ENCODE results near the gene FTO.

The FTO gene

DNA sequence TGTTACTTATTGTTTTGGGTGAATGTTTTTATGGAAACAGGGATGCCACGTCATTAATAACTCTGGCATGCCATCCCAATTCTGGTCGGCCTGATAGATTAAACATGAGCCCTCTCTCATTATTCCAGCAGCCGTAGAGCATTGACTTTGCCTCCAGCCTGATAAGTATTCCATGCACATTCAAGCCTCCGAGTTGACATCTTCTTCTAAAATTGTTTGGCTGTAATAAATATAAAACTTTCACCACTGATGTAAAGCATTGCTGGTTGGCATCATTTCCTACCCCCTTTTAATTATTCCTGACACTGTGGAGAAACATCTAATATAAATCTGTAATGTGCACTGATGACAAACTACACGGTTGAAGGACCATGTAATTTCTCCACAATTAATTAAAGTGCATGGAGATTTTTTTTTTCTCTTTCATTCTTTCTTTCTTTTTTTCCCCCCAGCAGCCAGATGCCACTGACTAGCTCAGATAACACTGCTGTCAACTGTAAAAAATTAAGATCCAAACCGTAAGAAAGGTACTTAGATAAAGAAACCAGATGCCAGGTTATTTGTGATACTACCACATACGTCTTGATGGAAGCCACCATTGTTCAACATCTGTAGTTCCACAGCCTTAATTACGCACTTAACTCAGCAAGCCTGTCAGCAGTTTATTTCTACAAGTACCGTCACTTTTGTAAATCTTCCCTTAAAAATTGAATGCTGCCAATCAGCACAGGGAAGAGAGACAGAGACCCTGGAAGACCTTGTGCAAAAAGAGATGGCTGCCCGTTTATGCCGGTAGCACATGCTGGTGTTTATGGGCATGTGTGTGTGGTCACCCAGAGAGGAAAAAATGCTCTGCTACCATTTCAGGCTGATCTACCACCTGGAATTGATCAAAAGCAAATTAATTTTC is 344.9 kb downstream of the FTO start:
- DNase-seq (ENCODE audit: extremely low read depth, low read depth), result peak; percentile 16
- no peak overlapping the region for H3K4me3 ChIP-seq (replicated peaks; ENCODE audit: low read depth, low read length)
- TF ChIP-seq, protein P1, sequence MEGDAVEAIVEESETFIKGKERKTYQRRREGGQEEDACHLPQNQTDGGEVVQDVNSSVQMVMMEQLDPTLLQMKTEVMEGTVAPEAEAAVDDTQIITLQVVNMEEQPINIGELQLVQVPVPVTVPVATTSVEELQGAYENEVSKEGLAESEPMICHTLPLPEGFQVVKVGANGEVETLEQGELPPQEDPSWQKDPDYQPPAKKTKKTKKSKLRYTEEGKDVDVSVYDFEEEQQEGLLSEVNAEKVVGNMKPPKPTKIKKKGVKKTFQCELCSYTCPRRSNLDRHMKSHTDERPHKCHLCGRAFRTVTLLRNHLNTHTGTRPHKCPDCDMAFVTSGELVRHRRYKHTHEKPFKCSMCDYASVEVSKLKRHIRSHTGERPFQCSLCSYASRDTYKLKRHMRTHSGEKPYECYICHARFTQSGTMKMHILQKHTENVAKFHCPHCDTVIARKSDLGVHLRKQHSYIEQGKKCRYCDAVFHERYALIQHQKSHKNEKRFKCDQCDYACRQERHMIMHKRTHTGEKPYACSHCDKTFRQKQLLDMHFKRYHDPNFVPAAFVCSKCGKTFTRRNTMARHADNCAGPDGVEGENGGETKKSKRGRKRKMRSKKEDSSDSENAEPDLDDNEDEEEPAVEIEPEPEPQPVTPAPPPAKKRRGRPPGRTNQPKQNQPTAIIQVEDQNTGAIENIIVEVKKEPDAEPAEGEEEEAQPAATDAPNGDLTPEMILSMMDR (IDR thresholded peaks at IDR 0.05; ENCODE audit: low read depth, low read length, missing control alignments), result no peak

DNA sequence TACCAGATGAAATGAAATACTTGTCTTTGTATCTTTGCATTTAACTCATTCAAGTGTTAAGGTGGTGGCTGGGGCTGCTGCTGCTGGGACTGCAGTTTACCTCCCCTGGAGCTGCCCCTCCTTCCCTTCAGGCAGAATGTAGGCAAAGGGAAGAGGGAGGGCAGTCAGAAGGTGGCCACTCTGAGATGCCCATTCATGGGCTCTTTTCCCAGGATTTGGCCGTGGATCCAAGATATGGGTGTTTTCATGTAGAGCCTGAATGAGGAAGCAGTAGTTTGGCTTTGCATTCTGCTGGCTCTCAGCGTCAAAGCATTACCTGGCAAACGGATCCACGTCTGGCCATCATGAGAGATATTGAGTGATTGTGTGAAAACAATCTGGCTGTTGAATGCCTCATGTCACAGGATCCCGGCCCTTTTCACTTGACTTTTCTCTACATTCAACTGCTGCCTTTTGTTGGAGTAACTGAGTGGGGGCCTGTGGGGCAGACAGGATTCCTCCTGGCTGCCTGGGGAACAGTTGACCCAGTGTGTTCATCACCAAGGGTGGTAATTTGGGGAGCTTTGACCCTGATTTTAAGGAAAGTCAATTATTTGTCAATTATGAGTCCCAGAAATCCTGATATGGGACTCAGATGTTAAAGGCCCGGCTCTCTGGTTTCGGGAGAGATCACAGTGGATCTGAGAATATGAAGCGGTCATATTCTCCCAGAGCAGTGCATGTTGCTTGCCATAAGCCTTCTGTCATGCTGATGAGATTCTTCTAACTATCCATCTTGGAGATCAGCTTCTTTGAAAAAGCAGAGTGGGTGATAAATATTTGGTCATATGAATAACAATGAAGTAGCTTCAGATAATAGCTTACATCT is 345.9 kb downstream of the FTO start:
- H3K4me3 ChIP-seq (replicated peaks; ENCODE audit: low read depth, low read length), result no peak overlapping the region
- TF ChIP-seq, protein P1 (IDR thresholded peaks at IDR 0.05; ENCODE audit: low read depth, low read length, missing control alignments), result no peak
- no peak for DNase-seq (ENCODE audit: extremely low read depth, low read depth)

DNA sequence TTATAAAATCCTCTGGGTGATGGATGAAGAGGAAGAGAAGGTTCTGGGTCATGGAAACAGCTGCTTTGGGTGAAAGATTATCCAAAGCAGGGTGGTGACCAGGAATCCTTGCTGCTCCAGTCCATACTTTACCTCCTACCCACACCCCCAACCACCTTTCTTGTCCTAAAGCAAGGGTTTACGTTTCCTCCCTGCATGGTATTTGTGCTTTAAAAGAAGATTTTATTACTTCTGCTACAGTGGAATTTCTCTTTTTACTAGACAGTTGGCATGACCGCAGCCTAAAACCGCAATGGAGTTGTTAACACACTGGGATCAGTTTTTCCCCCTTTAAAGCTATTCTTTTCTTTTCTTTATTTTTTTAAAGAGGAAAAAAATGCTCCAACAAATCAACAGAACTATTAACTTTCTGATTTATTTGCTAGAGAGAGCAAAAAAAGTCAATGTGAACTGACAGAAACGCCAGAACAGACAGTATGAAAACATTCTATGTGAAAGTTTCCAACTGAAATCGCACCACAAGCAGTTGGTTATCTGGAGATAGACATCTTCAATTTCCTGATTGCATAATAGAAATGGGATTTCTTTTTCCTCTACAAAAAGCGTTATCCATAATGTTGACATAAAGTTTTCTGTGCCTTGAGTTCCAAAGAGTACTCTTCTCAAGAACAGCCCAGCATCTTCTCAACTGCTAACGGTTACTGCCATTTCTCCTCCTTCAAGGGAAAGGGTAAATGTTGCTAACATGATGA is 346.7 kb downstream of the FTO start:
- TF ChIP-seq, protein P1 (IDR thresholded peaks at IDR 0.05; ENCODE audit: low read depth, low read length, missing control alignments), result no peak
- DNase-seq (ENCODE audit: extremely low read depth, low read depth), result no peak
- H3K4me3 ChIP-seq (replicated peaks; ENCODE audit: low read depth, low read length), result no peak overlapping the region

DNA sequence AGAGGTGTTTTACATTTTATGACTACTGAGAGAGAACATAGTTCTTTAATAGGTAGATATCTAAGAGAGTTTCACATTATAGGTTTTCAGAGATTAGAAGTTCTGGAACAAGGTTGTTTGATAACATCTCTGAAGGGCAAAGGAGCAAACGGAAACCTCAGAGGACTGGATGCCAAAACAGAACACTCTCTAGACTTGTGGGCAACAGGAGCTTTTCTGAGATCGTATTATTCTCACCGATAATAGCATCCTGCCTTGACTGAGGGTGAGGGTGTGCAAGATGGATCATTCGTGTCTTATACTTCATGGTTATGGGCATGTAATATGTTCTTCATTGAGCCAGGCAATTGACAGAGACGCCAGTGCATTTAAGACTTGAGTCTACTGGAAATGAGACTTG is 347.9 kb downstream of the FTO start:
- no peak overlapping the region for H3K4me3 ChIP-seq (replicated peaks; ENCODE audit: low read depth, low read length)
- DNase-seq (ENCODE audit: extremely low read depth, low read depth), result no peak
- TF ChIP-seq, protein P1 (IDR thresholded peaks at IDR 0.05; ENCODE audit: low read depth, low read length, missing control alignments), result no peak

DNA sequence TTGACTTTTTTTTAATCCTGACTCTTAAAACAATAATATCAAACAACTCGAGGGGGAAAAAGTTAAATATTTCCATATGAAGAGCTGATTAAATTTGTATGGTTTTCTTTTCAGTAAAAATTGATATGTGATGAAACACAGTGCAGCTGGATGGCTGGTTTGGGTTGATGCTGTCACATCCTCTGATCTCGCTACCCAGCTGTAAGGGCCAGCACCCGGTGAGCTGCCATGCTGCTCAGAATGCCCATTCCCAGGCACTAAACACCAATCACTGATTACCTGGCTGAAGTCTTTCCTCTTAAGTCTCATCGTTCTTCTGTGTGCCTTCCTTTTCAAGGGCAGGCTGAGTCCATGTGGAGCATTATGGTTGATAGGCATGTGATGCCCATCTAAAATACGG is 348.3 kb downstream of the FTO start:
- DNase-seq (ENCODE audit: extremely low read depth, low read depth), result no peak
- no peak overlapping the region for H3K4me3 ChIP-seq (replicated peaks; ENCODE audit: low read depth, low read length)
- TF ChIP-seq, protein P1 (IDR thresholded peaks at IDR 0.05; ENCODE audit: low read depth, low read length, missing control alignments), result no peak

Measured in HFF-Myc (cell line).